A549 (cell line): ENCODE measurements around the gene CELSR1. TPM values are rescaled to one million over a fixed set of nuclear protein-coding genes. Genes with fewer than 3 reads are reported as not detected.
A peak's percentile ranks its signal among the peaks of the same experiment; 100 is the strongest.

Source experiments
- ATAC-seq, 2 experiments: fragments of 200-7000 bp in 1 of 2; fragments of >200 bp in 1 of 2; cut with Nextera tagmentation in 1 of 2; cut with Tn5 transposase in 1 of 2; 3 replicates each; pipeline versions ENCODE4 v1.8.0 to v1.9.1; 2018 to 2020; ENCODE audit warnings: mild to moderate bottlenecking in 1 of 2, moderate library complexity in 1 of 2
- CTCF ChIA-PET: fragments of 300-600 bp; sonication (Branson Sonifier 250); formaldehyde crosslinking; extraction: SDS; loops from one replicate; lab custom pipeline; 2021; ENCODE audit warnings: antibody characterized with exemption, inconsistent platforms; lab: Yijun Ruan, JAX
- POLR2A ChIA-PET: fragments of 350-600 bp; formaldehyde crosslinking; extraction: SDS; loops from one replicate; lab custom pipeline; 2021; ENCODE audit warnings: antibody characterized with exemption, inconsistent platforms; lab: Yijun Ruan, JAX
- DNase-seq, 2 experiments: peaks; one replicate each; pipeline versions ENCODE4 v3.0.0 to v3.0.0-alpha.2; 2011 to 2016; ENCODE audit warnings: low read depth in 1 of 2, low spot score in 1 of 2
- FAIRE-seq: peaks from 2 replicates; lab custom pipeline; 2011; peaks lifted over from hg19 to GRCh38; lab: Jason Lieb, UNC
- H3K27ac ChIP-seq, 2 experiments: fragments of >200 bp; sonication (Bioruptor Twin); formaldehyde crosslinking; 3 replicates each; pipeline ENCODE4 v1.5.1; 2016 to 2017
- H3K4me1 ChIP-seq: fragments of >200 bp; sonication (Bioruptor Twin); formaldehyde crosslinking; 3 replicates; pipeline ENCODE4 v1.6.1; 2016
- H3K4me2 ChIP-seq: fragments of >200 bp; sonication (Bioruptor Twin); formaldehyde crosslinking; 3 replicates; pipeline ENCODE4 v1.6.1; 2016
- H3K4me3 ChIP-seq: fragments of >200 bp; sonication (Bioruptor Twin); formaldehyde crosslinking; 3 replicates; pipeline ENCODE4 v1.5.1; 2016
- H3K9me3 ChIP-seq: fragments of >200 bp; sonication (Bioruptor Twin); formaldehyde crosslinking; 3 replicates; pipeline ENCODE4 v1.6.1; 2016
- CEBPB ChIP-seq, 2 experiments: fragments of >200 bp in 1 of 2; sonication (Bioruptor Twin) in 1 of 2; formaldehyde crosslinking in 1 of 2; IDR thresholded peaks; 2 replicates each; pipeline ENCODE4 v1.6.1; 2012 to 2016
- CHD4 ChIP-seq: fragments of 200-600 bp; sonication (generic); IDR thresholded peaks from 2 replicates; pipeline ENCODE4 v1.6.1; 2016; ENCODE audit warnings: antibody characterized with exemption, mild to moderate bottlenecking, borderline replicate concordance
- ESRRA ChIP-seq: fragments of 150-350 bp; IDR thresholded peaks from 2 replicates; pipeline ENCODE4 v1.6.1; 2014; ENCODE audit warnings: mild to moderate bottlenecking, low read length, borderline replicate concordance
- FOSB ChIP-seq: fragments of 250-450 bp; sonication (Bioruptor Pico); IDR thresholded peaks from 2 replicates; pipeline ENCODE4 v1.5.0; 2020; ENCODE audit warnings: mild to moderate bottlenecking, moderate library complexity
- HDAC2 ChIP-seq: fragments of 200-600 bp; sonication (generic); IDR thresholded peaks from 2 replicates; pipeline ENCODE4 v1.6.1; 2016
- HEYL ChIP-seq: fragments of 250-450 bp; sonication (Bioruptor Pico); IDR thresholded peaks from 2 replicates; pipeline ENCODE4 v1.8.0; 2021; ENCODE audit warnings: mild to moderate bottlenecking, moderate library complexity
- HOXB5 ChIP-seq: fragments of 250-450 bp; sonication (Bioruptor Pico); IDR thresholded peaks from 2 replicates; pipeline ENCODE4 v1.5.0; 2020; ENCODE audit warnings: mild to moderate bottlenecking, moderate library complexity
- JUN ChIP-seq, 2 experiments: fragments of >200 bp; sonication (Bioruptor Twin); formaldehyde crosslinking; IDR thresholded peaks; 2 replicates in 1 of 2; 3 replicates in 1 of 2; pipeline ENCODE4 v1.6.1; 2016 to 2017
- KDM1A ChIP-seq: fragments of 200-600 bp; sonication (generic); IDR thresholded peaks from 2 replicates; pipeline ENCODE4 v1.6.1; 2016; ENCODE audit warnings: low read depth, mild to moderate bottlenecking
- KDM5A ChIP-seq: fragments of 200-600 bp; sonication (generic); IDR thresholded peaks from 2 replicates; pipeline ENCODE4 v1.6.1; 2016; ENCODE audit warnings: antibody characterized with exemption, mild to moderate bottlenecking
- MAFK ChIP-seq: fragments of 450-650 bp; IDR thresholded peaks from 2 replicates; pipeline ENCODE4 v1.6.1; 2014; ENCODE audit not compliant: partially characterized antibody
- MAZ ChIP-seq: fragments of 150-350 bp; IDR thresholded peaks from 2 replicates; pipeline ENCODE4 v1.6.1; 2014; ENCODE audit warnings: antibody characterized with exemption, low read depth, low read length, borderline replicate concordance
- NPAS2 ChIP-seq: fragments of 250-450 bp; sonication (Bioruptor Pico); IDR thresholded peaks from 2 replicates; pipeline ENCODE4 v1.8.0; 2022; ENCODE audit warnings: mild to moderate bottlenecking, moderate library complexity, borderline replicate concordance
- NR3C1 ChIP-seq: fragments of >200 bp; sonication (Bioruptor Twin); formaldehyde crosslinking; IDR thresholded peaks from 3 replicates; pipeline ENCODE4 v1.6.1; 2017
- POLR2A ChIP-seq: IDR thresholded peaks from 2 replicates; pipeline ENCODE4 v1.6.1; 2012; ENCODE audit warnings: mild to moderate bottlenecking, low read length
- RAD21 ChIP-seq, 2 experiments: fragments of >200 bp in 1 of 2; sonication (Bioruptor Twin) in 1 of 2; formaldehyde crosslinking in 1 of 2; IDR thresholded peaks in 1 of 2; conservative IDR thresholded peaks in 1 of 2; 2 replicates in 1 of 2; 3 replicates in 1 of 2; pipeline ENCODE4 v1.6.1; 2012 to 2018; ENCODE audit warnings: inconsistent platforms in 1 of 2
- RCOR1 ChIP-seq: fragments of 150-350 bp; IDR thresholded peaks from 2 replicates; pipeline ENCODE4 v1.6.1; 2014; ENCODE audit warnings: antibody characterized with exemption, low read length, low read depth
- RNF2 ChIP-seq: fragments of 200-600 bp; sonication (generic); IDR thresholded peaks from 2 replicates; pipeline ENCODE4 v1.6.1; 2016; ENCODE audit warnings: low read depth, mild to moderate bottlenecking, antibody characterized with exemption, moderate library complexity, borderline replicate concordance
- SMC3 ChIP-seq: fragments of >200 bp; sonication (Bioruptor Twin); formaldehyde crosslinking; IDR thresholded peaks from 3 replicates; pipeline ENCODE4 v1.6.1; 2018; ENCODE audit warnings: inconsistent platforms
- ZSCAN20 ChIP-seq: fragments of 250-450 bp; sonication (Bioruptor Pico); IDR thresholded peaks from 2 replicates; pipeline ENCODE4 v1.8.0; 2022; ENCODE audit warnings: mild to moderate bottlenecking, moderate library complexity
- WGBS: methylation state at CpG from one replicate; pipeline ENCODE4 v1.1.6; 2017; ENCODE audit errors: missing lambda C conversion rate; 5-methylcytosine and 5-hydroxymethylcytosine counted together
- polyA plus RNA-seq, 4 experiments: library from polyadenylated mRNA; depleted of rRNA in 3 of 4; stranded (reverse); fragments of >200 nt; fragmentation: RNase III in 1 of 4; extraction: RNeasy Plus Mini Kit Qiagen cat#74134 plus additional on column Dnase treatment in 1 of 4; gene quantifications; 2 replicates in 3 of 4; 3 replicates in 1 of 4; pipeline ENCODE4 v1.2.3, GENCODE V29; 2011 to 2017
- TF ChIP-seq, protein P1 (sequence below): fragments of >200 bp; sonication (Bioruptor Twin); formaldehyde crosslinking; IDR thresholded peaks from 3 replicates; pipeline ENCODE4 v1.6.1; 2016
- TF ChIP-seq, protein P2 (sequence below): fragments of >200 bp; sonication (Bioruptor Twin); formaldehyde crosslinking; IDR thresholded peaks from 3 replicates; pipeline ENCODE4 v1.5.1; 2016
- TF ChIP-seq, protein P3 (sequence below): fragments of 150-350 bp; IDR thresholded peaks from 2 replicates; pipeline ENCODE4 v1.6.1; 2014; ENCODE audit warnings: low read depth, mild to moderate bottlenecking, low read length
- TF ChIP-seq, protein P4 (sequence below): fragments of 250-450 bp; sonication (Bioruptor Pico); IDR thresholded peaks from 2 replicates; pipeline ENCODE4 v1.5.0; 2021; ENCODE audit warnings: mild to moderate bottlenecking, moderate library complexity, borderline replicate concordance
- TF ChIP-seq, protein P5 (sequence below): fragments of 450-650 bp; IDR thresholded peaks from 2 replicates; pipeline ENCODE4 v1.6.1; 2014; ENCODE audit warnings: antibody characterized with exemption
- TF ChIP-seq, protein P6 (sequence below): fragments of 200-600 bp; sonication (generic); IDR thresholded peaks from 2 replicates; pipeline ENCODE4 v1.6.1; 2016; ENCODE audit warnings: antibody characterized with exemption, mild to moderate bottlenecking, moderate library complexity
- TF ChIP-seq, protein P7 (sequence below): fragments of 250-450 bp; sonication (Bioruptor Pico); IDR thresholded peaks from 2 replicates; pipeline ENCODE4 v1.5.0; 2020; ENCODE audit warnings: low read depth, mild to moderate bottlenecking, moderate library complexity

The CELSR1 gene
- polyA plus RNA-seq, 2 of the 4 experiments (the other 2 are of a cell fraction) = 15.3 to 31.8 TPM

DNA sequence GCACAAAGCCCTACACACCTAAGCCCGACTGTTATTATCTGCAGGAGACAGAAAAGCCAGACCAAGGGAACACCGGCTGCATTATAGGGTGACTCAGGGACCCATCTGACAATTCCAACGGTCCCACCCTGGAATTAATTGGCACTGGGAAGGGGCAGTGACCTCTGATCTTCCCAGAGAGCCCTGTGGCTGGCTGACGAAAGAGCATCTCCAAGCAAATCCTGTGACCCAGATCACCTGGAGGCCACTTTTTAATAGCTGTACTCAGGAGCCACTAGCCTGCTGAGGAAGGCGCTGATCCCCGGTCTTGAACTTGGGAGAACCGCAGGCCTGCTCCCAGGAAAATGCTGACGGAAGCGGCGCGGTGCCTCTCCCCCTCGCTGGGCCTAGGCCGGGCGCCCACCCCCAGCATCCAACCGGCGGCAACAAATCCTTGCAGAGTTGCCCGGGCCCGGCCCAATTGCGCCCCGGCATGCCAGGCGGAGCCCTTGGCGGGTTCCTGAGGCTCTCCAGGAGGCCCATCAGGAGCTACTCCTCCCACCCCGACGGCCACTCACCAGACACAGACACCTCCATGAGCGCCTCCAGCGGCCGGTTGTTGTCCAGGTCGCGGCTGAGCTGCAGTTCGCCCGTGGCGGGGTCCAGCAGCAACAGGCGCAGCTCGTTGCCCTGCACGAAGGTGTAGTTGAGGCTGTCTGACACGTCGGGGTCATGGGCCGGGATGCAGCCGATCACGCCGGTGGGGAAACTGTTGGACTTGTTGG lies 4.2 kb downstream of the CELSR1 start:
- POLR2A ChIA-PET = interaction anchor here (0.6 to 1.1 kb wide), 3 partner anchors 10 to 165 kb away, joined by 3 read pairs; no protein-coding TSS in a partner anchor
- 10% methylated on average over 6 of the region's 41 CpGs for WGBS
- Histone ChIP-seq H3K4me2 (peak overlapping the region; percentile 91), H3K4me1 (peaks cover 52% of the 10 kb centered on the region), H3K27ac (peak overlapping the region; percentile 87 to 91), H3K9me3 (no peaks in the 10 kb centered on the region), H3K4me3 (peak overlapping the region; percentile 53)
- DNase-seq = peak; percentile 77 to 87
- peak; percentile 51 to 81; a peak in 5 of 6 replicates for ATAC-seq
- CTCF ChIA-PET = interaction anchor here (0.7 to 12.0 kb wide), 32 partner anchors 9 to 188 kb away, joined by 3 to 184 read pairs (median 5); no protein-coding TSS in a partner anchor
- no peak for FAIRE-seq
- TF ChIP-seq POLR2A = no peak
- TF ChIP-seq, protein P1, sequence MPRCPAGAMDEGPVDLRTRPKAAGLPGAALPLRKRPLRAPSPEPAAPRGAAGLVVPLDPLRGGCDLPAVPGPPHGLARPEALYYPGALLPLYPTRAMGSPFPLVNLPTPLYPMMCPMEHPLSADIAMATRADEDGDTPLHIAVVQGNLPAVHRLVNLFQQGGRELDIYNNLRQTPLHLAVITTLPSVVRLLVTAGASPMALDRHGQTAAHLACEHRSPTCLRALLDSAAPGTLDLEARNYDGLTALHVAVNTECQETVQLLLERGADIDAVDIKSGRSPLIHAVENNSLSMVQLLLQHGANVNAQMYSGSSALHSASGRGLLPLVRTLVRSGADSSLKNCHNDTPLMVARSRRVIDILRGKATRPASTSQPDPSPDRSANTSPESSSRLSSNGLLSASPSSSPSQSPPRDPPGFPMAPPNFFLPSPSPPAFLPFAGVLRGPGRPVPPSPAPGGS = no peak
- peak; percentile 40; the same call in 2 of the 3 replicates for TF ChIP-seq SMC3
- no peak for TF ChIP-seq KDM1A
- no peak for TF ChIP-seq HDAC2
- no peak for TF ChIP-seq HOXB5 (CRISPR knock-in tag)
- no peak for TF ChIP-seq ZSCAN20 (CRISPR knock-in tag)
- no peak for TF ChIP-seq RNF2
- no peak for TF ChIP-seq CHD4
- no peak for TF ChIP-seq KDM5A
- TF ChIP-seq, protein P2, sequence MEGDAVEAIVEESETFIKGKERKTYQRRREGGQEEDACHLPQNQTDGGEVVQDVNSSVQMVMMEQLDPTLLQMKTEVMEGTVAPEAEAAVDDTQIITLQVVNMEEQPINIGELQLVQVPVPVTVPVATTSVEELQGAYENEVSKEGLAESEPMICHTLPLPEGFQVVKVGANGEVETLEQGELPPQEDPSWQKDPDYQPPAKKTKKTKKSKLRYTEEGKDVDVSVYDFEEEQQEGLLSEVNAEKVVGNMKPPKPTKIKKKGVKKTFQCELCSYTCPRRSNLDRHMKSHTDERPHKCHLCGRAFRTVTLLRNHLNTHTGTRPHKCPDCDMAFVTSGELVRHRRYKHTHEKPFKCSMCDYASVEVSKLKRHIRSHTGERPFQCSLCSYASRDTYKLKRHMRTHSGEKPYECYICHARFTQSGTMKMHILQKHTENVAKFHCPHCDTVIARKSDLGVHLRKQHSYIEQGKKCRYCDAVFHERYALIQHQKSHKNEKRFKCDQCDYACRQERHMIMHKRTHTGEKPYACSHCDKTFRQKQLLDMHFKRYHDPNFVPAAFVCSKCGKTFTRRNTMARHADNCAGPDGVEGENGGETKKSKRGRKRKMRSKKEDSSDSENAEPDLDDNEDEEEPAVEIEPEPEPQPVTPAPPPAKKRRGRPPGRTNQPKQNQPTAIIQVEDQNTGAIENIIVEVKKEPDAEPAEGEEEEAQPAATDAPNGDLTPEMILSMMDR = peak; percentile 47
- TF ChIP-seq ESRRA = no peak
- no peak for TF ChIP-seq FOSB (CRISPR knock-in tag)
- TF ChIP-seq HEYL (CRISPR knock-in tag) = no peak
- TF ChIP-seq, protein P3, sequence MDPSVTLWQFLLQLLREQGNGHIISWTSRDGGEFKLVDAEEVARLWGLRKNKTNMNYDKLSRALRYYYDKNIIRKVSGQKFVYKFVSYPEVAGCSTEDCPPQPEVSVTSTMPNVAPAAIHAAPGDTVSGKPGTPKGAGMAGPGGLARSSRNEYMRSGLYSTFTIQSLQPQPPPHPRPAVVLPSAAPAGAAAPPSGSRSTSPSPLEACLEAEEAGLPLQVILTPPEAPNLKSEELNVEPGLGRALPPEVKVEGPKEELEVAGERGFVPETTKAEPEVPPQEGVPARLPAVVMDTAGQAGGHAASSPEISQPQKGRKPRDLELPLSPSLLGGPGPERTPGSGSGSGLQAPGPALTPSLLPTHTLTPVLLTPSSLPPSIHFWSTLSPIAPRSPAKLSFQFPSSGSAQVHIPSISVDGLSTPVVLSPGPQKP = no peak
- TF ChIP-seq RCOR1 = no peak
- no peak for TF ChIP-seq MAZ
- peak; percentile 70 for TF ChIP-seq MAFK
- TF ChIP-seq, protein P4, sequence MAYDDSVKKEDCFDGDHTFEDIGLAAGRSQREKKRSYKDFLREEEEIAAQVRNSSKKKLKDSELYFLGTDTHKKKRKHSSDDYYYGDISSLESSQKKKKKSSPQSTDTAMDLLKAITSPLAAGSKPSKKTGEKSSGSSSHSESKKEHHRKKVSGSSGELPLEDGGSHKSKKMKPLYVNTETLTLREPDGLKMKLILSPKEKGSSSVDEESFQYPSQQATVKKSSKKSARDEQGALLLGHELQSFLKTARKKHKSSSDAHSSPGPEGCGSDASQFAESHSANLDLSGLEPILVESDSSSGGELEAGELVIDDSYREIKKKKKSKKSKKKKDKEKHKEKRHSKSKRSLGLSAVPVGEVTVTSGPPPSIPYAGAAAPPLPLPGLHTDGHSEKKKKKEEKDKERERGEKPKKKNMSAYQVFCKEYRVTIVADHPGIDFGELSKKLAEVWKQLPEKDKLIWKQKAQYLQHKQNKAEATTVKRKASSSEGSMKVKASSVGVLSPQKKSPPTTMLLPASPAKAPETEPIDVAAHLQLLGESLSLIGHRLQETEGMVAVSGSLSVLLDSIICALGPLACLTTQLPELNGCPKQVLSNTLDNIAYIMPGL (CRISPR knock-in tag) = no peak
- TF ChIP-seq, protein P5, sequence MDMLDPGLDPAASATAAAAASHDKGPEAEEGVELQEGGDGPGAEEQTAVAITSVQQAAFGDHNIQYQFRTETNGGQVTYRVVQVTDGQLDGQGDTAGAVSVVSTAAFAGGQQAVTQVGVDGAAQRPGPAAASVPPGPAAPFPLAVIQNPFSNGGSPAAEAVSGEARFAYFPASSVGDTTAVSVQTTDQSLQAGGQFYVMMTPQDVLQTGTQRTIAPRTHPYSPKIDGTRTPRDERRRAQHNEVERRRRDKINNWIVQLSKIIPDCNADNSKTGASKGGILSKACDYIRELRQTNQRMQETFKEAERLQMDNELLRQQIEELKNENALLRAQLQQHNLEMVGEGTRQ = no peak
- TF ChIP-seq NR3C1 = no peak
- no peak for TF ChIP-seq CEBPB (IDR thresholded peaks at IDR 0.05)
- peak; percentile 47 to 51; a peak in 4 of 5 replicates for TF ChIP-seq RAD21 (conservative IDR thresholded peaks at IDR 0.05 in 1 of 2, IDR thresholded peaks at IDR 0.05 in 1 of 2)
- no peak for TF ChIP-seq NPAS2
- TF ChIP-seq, protein P6, sequence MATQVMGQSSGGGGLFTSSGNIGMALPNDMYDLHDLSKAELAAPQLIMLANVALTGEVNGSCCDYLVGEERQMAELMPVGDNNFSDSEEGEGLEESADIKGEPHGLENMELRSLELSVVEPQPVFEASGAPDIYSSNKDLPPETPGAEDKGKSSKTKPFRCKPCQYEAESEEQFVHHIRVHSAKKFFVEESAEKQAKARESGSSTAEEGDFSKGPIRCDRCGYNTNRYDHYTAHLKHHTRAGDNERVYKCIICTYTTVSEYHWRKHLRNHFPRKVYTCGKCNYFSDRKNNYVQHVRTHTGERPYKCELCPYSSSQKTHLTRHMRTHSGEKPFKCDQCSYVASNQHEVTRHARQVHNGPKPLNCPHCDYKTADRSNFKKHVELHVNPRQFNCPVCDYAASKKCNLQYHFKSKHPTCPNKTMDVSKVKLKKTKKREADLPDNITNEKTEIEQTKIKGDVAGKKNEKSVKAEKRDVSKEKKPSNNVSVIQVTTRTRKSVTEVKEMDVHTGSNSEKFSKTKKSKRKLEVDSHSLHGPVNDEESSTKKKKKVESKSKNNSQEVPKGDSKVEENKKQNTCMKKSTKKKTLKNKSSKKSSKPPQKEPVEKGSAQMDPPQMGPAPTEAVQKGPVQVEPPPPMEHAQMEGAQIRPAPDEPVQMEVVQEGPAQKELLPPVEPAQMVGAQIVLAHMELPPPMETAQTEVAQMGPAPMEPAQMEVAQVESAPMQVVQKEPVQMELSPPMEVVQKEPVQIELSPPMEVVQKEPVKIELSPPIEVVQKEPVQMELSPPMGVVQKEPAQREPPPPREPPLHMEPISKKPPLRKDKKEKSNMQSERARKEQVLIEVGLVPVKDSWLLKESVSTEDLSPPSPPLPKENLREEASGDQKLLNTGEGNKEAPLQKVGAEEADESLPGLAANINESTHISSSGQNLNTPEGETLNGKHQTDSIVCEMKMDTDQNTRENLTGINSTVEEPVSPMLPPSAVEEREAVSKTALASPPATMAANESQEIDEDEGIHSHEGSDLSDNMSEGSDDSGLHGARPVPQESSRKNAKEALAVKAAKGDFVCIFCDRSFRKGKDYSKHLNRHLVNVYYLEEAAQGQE = no peak
- TF ChIP-seq JUN (IDR thresholded peaks at IDR 0.05) = 0 out of 5 replicates have a peak, but pooled peaks of 1 of the 2 experiments have one; percentile 22
- TF ChIP-seq, protein P7, sequence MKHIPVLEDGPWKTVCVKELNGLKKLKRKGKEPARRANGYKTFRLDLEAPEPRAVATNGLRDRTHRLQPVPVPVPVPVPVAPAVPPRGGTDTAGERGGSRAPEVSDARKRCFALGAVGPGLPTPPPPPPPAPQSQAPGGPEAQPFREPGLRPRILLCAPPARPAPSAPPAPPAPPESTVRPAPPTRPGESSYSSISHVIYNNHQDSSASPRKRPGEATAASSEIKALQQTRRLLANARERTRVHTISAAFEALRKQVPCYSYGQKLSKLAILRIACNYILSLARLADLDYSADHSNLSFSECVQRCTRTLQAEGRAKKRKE (CRISPR knock-in tag) = no peak
